ENCODE results near the gene ZSCAN30. TPM values are rescaled to one million over a fixed set of nuclear protein-coding genes. Genes with fewer than 3 reads are reported as not detected.
A peak's percentile ranks its signal among the peaks of the same experiment; 100 is the strongest.

Gene ZSCAN30
- total and polyA plus RNA-seq, 9 of the 15 experiments (the other 6 are each of a cell fraction or from before 2014, with no cell fraction given) = 4.6 to 13.6 (median 10.8) TPM

- intact Hi-C loops (cut with micrococcal nuclease) = no loop called here
- no peak for ATAC-seq
Measured at GRCh38 chr18:35264409-35264808, 25.6 kb downstream of the ZSCAN30 start.

GRCh38 chr18:35256947-35257346 lies 33.1 kb downstream of the ZSCAN30 start:
- FAIRE-seq = no peak
- in situ Hi-C loops (cut with MboI) = no loop called here
- TF ChIP-seq MAFG (tag; conservative IDR thresholded peaks at IDR 0.05) (peak; percentile 32; the same call in 1 of the 2 replicates), MAFF (IDR thresholded peaks at IDR 0.05; ENCODE audit: low read length) (0 out of 2 replicates have a peak, but pooled peaks have one; percentile 21), C11orf30 (IDR thresholded peaks at IDR 0.05; ENCODE audit: low read depth) (peak; percentile 44; the same call in 1 of the 2 replicates), ZNF316 (IDR thresholded peaks at IDR 0.05) (peak; percentile 59), KLF10 (CRISPR knock-in tag; IDR thresholded peaks at IDR 0.05) (no peak)

More at GRCh38 chr18:35264409-35264808, 25.6 kb downstream of the ZSCAN30 start:
- no peak for FAIRE-seq
- BruUV-seq (replicated peaks) = no TSS peak
- WGBS (ENCODE audit: insufficient coverage, low coverage, missing lambda C conversion rate) = 36% methylated on average over 2 of the region's 2 CpGs
- no peak overlapping the region for H2AFZ ChIP-seq (ENCODE audit: low read depth, low read length)
- POLR2A ChIA-PET = interaction anchor here (1.0 to 1.1 kb wide), 2 partner anchors 23 to 26 kb away, joined by 4 read pairs; partner anchors contain the start of genes ZNF397 and ZSCAN30
- DNase-seq (ENCODE audit: extremely low read depth in 1 of 4, low spot score in 3 of 4) = no peak
- H3K4me1 ChIP-seq (replicated peaks in 1 of 2; ENCODE audit: control insufficient read depth in 2 of 2, insufficient read depth in 2 of 2, low read length in 2 of 2) = no peaks in the 10 kb centered on the region
- H3K27ac ChIP-seq (ENCODE audit: extremely low read depth, low read depth, low read length) = no peak overlapping the region
- no peak overlapping the region for H3K9ac ChIP-seq (ENCODE audit: insufficient read depth in 1 of 2, low read depth in 2 of 2, low read length in 2 of 2)
- H4K20me1 ChIP-seq (replicated peaks; ENCODE audit: control insufficient read depth, insufficient read depth, low read length) = no peaks in the 10 kb centered on the region
- H3K79me2 ChIP-seq (ENCODE audit: control insufficient read depth, insufficient read depth, low read length) = no peaks in the 10 kb centered on the region
- peak; percentile 66 for TF ChIP-seq ZNF316 (IDR thresholded peaks at IDR 0.05)
- TF ChIP-seq MAFF (IDR thresholded peaks at IDR 0.05; ENCODE audit: low read length) = peak; percentile 17; the same call in 1 of the 2 replicates
- no peak for TF ChIP-seq GABPB2 (CRISPR knock-in tag; conservative IDR thresholded peaks at IDR 0.05)
- peak; percentile 45; the same call in 1 of the 2 replicates for TF ChIP-seq C11orf30 (IDR thresholded peaks at IDR 0.05; ENCODE audit: low read depth)
- peak; percentile 42 for TF ChIP-seq MAFG (tag; conservative IDR thresholded peaks at IDR 0.05)
- no peak for TF ChIP-seq MXD1 (CRISPR knock-in tag; IDR thresholded peaks at IDR 0.05; ENCODE audit: borderline replicate concordance, poor library complexity, severe bottlenecking)
- in situ Hi-C loops (cut with MboI) = no loop called here
- CTCF ChIA-PET (ENCODE audit: low intra/inter-chr PET ratio) = no interaction called here
- peaks cover 3% of the 10 kb centered on the region for H3K9me3 ChIP-seq (replicated peaks; ENCODE audit: control insufficient read depth, insufficient read depth, low read depth, low read length)
- H3K36me3 ChIP-seq (ENCODE audit: control insufficient read depth, insufficient read depth, low read length) = peaks cover 5% of the 10 kb centered on the region; the same call in 1 of the 3 replicates
- H3K9me1 ChIP-seq (ENCODE audit: control insufficient read depth, insufficient read depth, low read length) = no peaks in the 10 kb centered on the region
- H3K4me2 ChIP-seq (ENCODE audit: insufficient read depth, low read length) = no peak overlapping the region
- no peaks in the 10 kb centered on the region for H3K27me3 ChIP-seq (ENCODE audit: control insufficient read depth in 2 of 2, insufficient read depth in 2 of 2, low read length in 2 of 2)
- H3K4me3 ChIP-seq = no peak overlapping the region

More at GRCh38 chr18:35256947-35257346, 33.1 kb downstream of the ZSCAN30 start:
- CTCF ChIA-PET (ENCODE audit: low intra/inter-chr PET ratio) = no interaction called here
- Histone ChIP-seq H3K4me2 (ENCODE audit: insufficient read depth, low read length) (no peak overlapping the region), H3K4me1 (replicated peaks in 1 of 2; ENCODE audit: control insufficient read depth in 2 of 2, insufficient read depth in 2 of 2, low read length in 2 of 2) (no peaks in the 10 kb centered on the region), H3K4me3 (no peak overlapping the region), H3K79me2 (ENCODE audit: control insufficient read depth, insufficient read depth, low read length) (no peaks in the 10 kb centered on the region), H2AFZ (ENCODE audit: low read depth, low read length) (no peak overlapping the region), H3K36me3 (ENCODE audit: control insufficient read depth, insufficient read depth, low read length) (no peaks in the 10 kb centered on the region; the same call in 2 of the 3 replicates), H3K27ac (ENCODE audit: extremely low read depth, low read depth, low read length) (no peak overlapping the region), H3K9me1 (ENCODE audit: control insufficient read depth, insufficient read depth, low read length) (no peaks in the 10 kb centered on the region), H3K9ac (ENCODE audit: insufficient read depth in 1 of 2, low read depth in 2 of 2, low read length in 2 of 2) (no peak overlapping the region), H3K9me3 (replicated peaks; ENCODE audit: control insufficient read depth, insufficient read depth, low read depth, low read length) (peaks cover 5% of the 10 kb centered on the region; the same call in 1 of the 2 replicates), H4K20me1 (replicated peaks; ENCODE audit: control insufficient read depth, insufficient read depth, low read length) (no peaks in the 10 kb centered on the region), H3K27me3 (ENCODE audit: control insufficient read depth in 2 of 2, insufficient read depth in 2 of 2, low read length in 2 of 2) (no peaks in the 10 kb centered on the region)
- WGBS (ENCODE audit: insufficient coverage, low coverage, missing lambda C conversion rate) = 25% methylated on average over 3 of the region's 3 CpGs
- ATAC-seq (no peak), DNase-seq (ENCODE audit: extremely low read depth in 1 of 4, low spot score in 3 of 4) (no peak)
- intact Hi-C loops (cut with micrococcal nuclease) = no loop called here
- POLR2A ChIA-PET = interaction anchor here (0.8 kb wide), 1 partner anchor 8 kb away, joined by 4 read pairs; no protein-coding TSS in a partner anchor
- BruUV-seq (replicated peaks) = no TSS peak

All from K562 (cell line).